ENCODE data around the gene NTRK3.

GRCh38 chr15:87935583-87935982 is 321.0 kb downstream of the NTRK3 start:
- TF ChIP-seq TCF4 (CRISPR knock-in tag; IDR thresholded peaks at IDR 0.05; ENCODE audit: borderline replicate concordance) (no peak), SNAI2 (CRISPR knock-in tag; IDR thresholded peaks at IDR 0.05) (no peak), ZFP30 (CRISPR knock-in tag; IDR thresholded peaks at IDR 0.05) (no peak), CREB5 (CRISPR knock-in tag; IDR thresholded peaks at IDR 0.05; ENCODE audit: low read depth) (no peak), POU6F1 (CRISPR knock-in tag; IDR thresholded peaks at IDR 0.05; ENCODE audit: borderline replicate concordance, low read depth) (no peak)

Measured in SK-N-SH treated with all-trans-retinoic acid at 6 μM for 48 hours (cell line).